ENCODE data around the gene TRAF3. TPM values are rescaled to one million over a fixed set of nuclear protein-coding genes. Genes with fewer than 3 reads are reported as not detected.

The TRAF3 gene
- total RNA-seq, 4 donors from 2014 or later = 15.9 to 24.9 (median 18.6) TPM

DNA sequence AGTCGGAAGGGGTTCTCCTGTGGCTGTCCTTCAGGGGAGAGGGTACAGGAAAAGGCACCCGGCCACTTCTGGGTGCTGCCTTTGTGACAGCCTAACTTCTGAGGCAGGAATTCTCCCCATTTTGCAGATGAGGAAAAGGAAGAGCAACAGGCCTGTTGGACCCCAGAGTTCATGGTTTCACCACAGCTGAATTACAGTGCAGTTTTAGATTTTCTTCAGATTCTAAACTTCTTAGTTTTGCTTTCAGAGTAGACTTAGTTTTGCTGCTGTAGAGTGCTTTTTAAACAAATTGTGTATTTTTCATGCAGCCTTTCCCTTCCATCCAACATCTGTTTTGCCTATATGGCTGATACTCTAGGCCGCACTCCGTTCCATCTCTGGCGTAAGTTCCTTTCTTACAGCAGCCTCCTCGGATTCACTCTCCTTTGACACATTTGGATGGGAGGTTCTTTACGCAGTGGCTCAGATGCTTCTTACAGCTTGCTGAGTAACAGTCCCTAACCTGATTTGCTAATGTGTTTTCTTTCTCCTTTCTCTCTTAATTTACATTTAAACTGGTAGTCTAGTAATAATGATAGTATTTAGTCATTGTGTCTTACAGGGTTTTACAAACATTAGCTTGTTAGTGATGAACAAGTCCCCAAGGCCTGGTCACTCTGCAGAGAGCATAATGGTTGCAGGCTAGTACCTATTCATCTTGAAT, 7.8 kb downstream of the TRAF3 start:
- DNase-seq = no peak
- Histone ChIP-seq H3K9me3 (no peaks in the 10 kb centered on the region), H3K36me3 (no peaks in the 10 kb centered on the region), H3K4me3 (replicated peaks in 1 of 3) (no peak overlapping the region), H3K27ac (no peak overlapping the region), H3K27me3 (no peaks in the 10 kb centered on the region), H3K4me1 (no peaks in the 10 kb centered on the region)
- intact Hi-C loops (cut with DNase I) = no loop called here
- 80 to 86% methylated on average over 7 of the region's 7 CpGs for WGBS, 2 donors
- TF ChIP-seq POLR2A (IDR thresholded peaks at IDR 0.05) = no peak
- TF ChIP-seq, protein P1, sequence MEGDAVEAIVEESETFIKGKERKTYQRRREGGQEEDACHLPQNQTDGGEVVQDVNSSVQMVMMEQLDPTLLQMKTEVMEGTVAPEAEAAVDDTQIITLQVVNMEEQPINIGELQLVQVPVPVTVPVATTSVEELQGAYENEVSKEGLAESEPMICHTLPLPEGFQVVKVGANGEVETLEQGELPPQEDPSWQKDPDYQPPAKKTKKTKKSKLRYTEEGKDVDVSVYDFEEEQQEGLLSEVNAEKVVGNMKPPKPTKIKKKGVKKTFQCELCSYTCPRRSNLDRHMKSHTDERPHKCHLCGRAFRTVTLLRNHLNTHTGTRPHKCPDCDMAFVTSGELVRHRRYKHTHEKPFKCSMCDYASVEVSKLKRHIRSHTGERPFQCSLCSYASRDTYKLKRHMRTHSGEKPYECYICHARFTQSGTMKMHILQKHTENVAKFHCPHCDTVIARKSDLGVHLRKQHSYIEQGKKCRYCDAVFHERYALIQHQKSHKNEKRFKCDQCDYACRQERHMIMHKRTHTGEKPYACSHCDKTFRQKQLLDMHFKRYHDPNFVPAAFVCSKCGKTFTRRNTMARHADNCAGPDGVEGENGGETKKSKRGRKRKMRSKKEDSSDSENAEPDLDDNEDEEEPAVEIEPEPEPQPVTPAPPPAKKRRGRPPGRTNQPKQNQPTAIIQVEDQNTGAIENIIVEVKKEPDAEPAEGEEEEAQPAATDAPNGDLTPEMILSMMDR (IDR thresholded peaks at IDR 0.05) = no peak

DNA sequence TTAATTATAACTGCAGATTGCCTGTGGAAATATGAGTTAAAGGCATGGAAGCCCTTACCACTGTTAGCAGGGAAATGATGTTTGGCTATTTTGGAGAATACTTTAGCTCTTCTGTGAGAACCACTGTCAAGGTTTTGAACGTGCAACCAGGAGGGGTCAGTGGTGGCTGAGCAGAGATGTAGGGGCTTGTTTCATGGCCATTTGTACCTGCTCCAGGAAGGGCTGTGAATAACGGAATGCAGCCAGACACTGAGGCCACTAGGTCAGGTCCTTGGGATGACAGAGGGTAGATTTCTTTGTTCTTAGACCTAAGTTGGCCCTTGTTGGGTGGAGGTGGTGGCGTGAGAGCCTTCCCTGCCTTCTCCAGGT, 8.3 kb downstream of the TRAF3 start:
- Histone ChIP-seq H3K36me3 (no peaks in the 10 kb centered on the region), H3K27ac (no peak overlapping the region), H3K9me3 (no peaks in the 10 kb centered on the region), H3K27me3 (no peaks in the 10 kb centered on the region), H3K4me1 (no peaks in the 10 kb centered on the region), H3K4me3 (replicated peaks in 1 of 3) (no peak overlapping the region)
- no peak for DNase-seq
- TF ChIP-seq, protein P1 (IDR thresholded peaks at IDR 0.05) = no peak
- TF ChIP-seq POLR2A (IDR thresholded peaks at IDR 0.05) = no peak
- WGBS, 2 donors = 93 to 94% methylated on average over 3 of the region's 3 CpGs
- intact Hi-C loops (cut with DNase I) = no loop called here

DNA sequence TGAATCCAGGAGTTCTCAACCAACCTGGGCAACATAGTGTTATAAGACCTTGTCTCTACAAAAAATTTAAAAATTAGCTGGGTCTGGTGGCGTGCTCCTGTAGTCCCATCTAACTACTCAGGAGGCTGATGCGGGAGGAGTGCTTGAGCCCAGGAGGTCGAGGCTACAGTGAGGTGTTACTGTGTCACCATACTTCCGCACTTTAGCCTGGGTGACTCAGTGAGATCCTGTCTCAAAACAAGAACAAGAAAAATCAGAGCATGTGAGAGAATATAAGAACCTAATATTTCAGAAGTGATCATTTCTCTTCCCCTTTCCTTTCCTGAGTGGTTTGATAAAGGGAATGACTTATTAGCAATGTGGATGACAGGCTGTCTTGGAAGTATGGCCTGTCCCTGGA, 9.5 kb downstream of the TRAF3 start:
- no peaks in the 10 kb centered on the region for H3K27me3 ChIP-seq
- no peak overlapping the region for H3K27ac ChIP-seq
- TF ChIP-seq POLR2A (IDR thresholded peaks at IDR 0.05) = no peak
- TF ChIP-seq, protein P1 (IDR thresholded peaks at IDR 0.05) = no peak
- H3K4me1 ChIP-seq = no peaks in the 10 kb centered on the region
- WGBS, 2 donors = 85 to 90% methylated on average over 4 of the region's 4 CpGs
- DNase-seq = no peak
- no peaks in the 10 kb centered on the region for H3K9me3 ChIP-seq
- intact Hi-C loops (cut with DNase I) = no loop called here
- no peaks in the 10 kb centered on the region for H3K36me3 ChIP-seq
- no peak overlapping the region for H3K4me3 ChIP-seq (replicated peaks in 1 of 3)

DNA sequence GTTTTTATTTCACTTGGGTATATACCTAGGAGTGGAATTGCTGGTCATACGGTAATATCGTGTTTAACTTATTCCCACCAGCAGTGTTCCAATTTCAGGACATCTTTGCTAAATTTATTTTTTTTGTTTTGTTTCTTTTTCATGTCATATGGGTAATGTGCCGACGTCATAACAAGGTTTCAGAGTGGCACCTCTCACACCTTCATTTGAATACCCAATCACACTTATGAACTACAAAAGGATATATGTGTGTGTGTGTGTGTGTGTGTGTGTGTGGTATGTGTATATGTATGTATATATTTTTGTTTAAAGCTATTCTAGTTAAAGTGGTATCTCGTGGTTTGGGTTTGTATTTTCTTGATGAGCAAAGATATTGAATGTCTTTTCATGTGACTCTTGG, 12.1 kb downstream of the TRAF3 start:
- DNase-seq = no peak
- H3K27ac ChIP-seq = no peak overlapping the region
- no peak for TF ChIP-seq POLR2A (IDR thresholded peaks at IDR 0.05)
- TF ChIP-seq, protein P1 (IDR thresholded peaks at IDR 0.05) = no peak
- no peaks in the 10 kb centered on the region for H3K36me3 ChIP-seq
- H3K9me3 ChIP-seq = no peaks in the 10 kb centered on the region
- no peak overlapping the region for H3K4me3 ChIP-seq (replicated peaks in 1 of 3)
- H3K27me3 ChIP-seq = no peaks in the 10 kb centered on the region
- no peaks in the 10 kb centered on the region for H3K4me1 ChIP-seq
- intact Hi-C loops (cut with DNase I) = no loop called here
- 88 to 96% methylated on average over 5 of the region's 5 CpGs for WGBS, 2 donors

DNA sequence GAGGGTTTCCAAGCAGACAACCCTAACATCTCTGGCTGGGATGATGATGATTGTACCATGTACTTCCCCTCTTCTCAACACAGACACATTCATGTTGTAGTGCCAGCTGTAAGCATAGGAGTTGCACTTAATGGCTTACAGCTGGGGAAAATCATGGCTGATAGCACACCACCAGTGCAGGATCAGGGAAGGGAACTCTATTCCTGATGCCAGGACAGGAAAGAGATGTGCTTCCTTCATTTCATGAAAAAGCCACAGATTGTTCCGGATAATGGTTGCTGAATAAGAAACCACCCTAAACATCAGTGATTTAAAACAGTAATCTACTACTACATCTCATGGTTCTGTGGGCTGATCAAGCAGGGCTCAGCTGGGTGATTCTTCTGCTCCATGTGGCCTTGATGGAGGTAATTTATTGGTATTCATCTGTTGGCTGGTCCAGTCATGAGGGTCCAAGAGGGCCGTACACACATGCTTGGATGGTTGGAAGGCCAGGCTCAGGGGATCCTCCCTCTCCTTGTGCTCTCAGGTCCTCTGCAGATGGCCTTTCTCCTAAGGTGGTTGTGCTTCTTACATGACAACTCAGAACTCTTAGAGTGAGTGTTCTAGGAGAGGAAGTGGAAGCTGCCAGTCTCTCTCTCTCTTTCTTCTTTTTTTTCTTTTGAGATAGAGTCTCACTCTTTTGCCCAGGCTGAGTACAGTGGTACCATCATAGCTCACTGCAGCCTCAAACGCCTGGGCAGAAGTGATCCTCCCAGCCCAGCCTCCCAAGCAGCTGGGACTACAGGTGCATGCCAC, 16.5 kb downstream of the TRAF3 start:
- TF ChIP-seq POLR2A (IDR thresholded peaks at IDR 0.05) = no peak
- TF ChIP-seq, protein P1 (IDR thresholded peaks at IDR 0.05) = no peak
- Histone ChIP-seq H3K27ac (no peak overlapping the region), H3K4me1 (peaks cover 6 to 12% of the 10 kb centered on the region in 2 donors), H3K36me3 (no peaks in the 10 kb centered on the region), H3K27me3 (no peaks in the 10 kb centered on the region), H3K4me3 (replicated peaks in 1 of 3) (no peak overlapping the region), H3K9me3 (no peaks in the 10 kb centered on the region)
- no peak for DNase-seq
- intact Hi-C loops (cut with DNase I) = no loop called here
- WGBS, 2 donors = 90 to 92% methylated on average over 3 of the region's 3 CpGs

Measured in thyroid gland (tissue), 4 donors.